NCI-H1436 treated with DMSO at 0.1 percent for 48 hours (cell line): Measurements from ENCODE around the gene MEIOB.
"Not testable (repeated sequence)": the region's sequence is repeated elsewhere in the genome, so short reads cannot be mapped to it uniquely, and the experiment has no call there.

ENCODE experiments used
- DNase-seq: peaks from one replicate; lab custom pipeline; 2025; lab: John Stamatoyannopoulos, UW

Gene MEIOB

GRCh38 chr16:1876468-1876867 is 4.5 kb upstream of the MEIOB start:
- DNase-seq = no peak

- DNase-seq = not testable (repeated sequence)
Observed at GRCh38 chr16:1876066-1876465, 4.1 kb upstream of the MEIOB start.

GRCh38 chr16:1874854-1875253 is 2.9 kb upstream of the MEIOB start:
- DNase-seq = no peak

GRCh38 chr16:1870365-1871082 is 1.4 kb downstream of the MEIOB start:
- no peak for DNase-seq

- no peak for DNase-seq
Observed at GRCh38 chr16:1865902-1866690, 5.9 kb downstream of the MEIOB start.

- DNase-seq = no peak
Observed at GRCh38 chr16:1863681-1864460, 8.1 kb downstream of the MEIOB start.

GRCh38 chr16:1862394-1862793 is 9.6 kb downstream of the MEIOB start:
- DNase-seq = no peak

- DNase-seq = no peak
Observed at GRCh38 chr16:1861730-1862129, 10.2 kb downstream of the MEIOB start.

- DNase-seq = no peak
Observed at GRCh38 chr16:1859650-1860049, 12.3 kb downstream of the MEIOB start.

GRCh38 chr16:1858189-1858865 is 13.6 kb downstream of the MEIOB start:
- DNase-seq = no peak

GRCh38 chr16:1857433-1858097 is 14.4 kb downstream of the MEIOB start:
- no peak for DNase-seq

GRCh38 chr16:1851793-1852192 is 20.2 kb downstream of the MEIOB start:
- DNase-seq = no peak

- no peak for DNase-seq
Observed at GRCh38 chr16:1850981-1851380, 21.0 kb downstream of the MEIOB start.

GRCh38 chr16:1846416-1846815 is 25.5 kb downstream of the MEIOB start:
- no peak for DNase-seq

GRCh38 chr16:1845985-1846384 is 26.0 kb downstream of the MEIOB start:
- no peak for DNase-seq

- DNase-seq = no peak
Observed at GRCh38 chr16:1839554-1839953, 32.4 kb downstream of the MEIOB start.

- DNase-seq = no peak
Observed at GRCh38 chr16:1834096-1834495, 37.9 kb downstream of the MEIOB start.

- DNase-seq = no peak
Observed at GRCh38 chr16:1832838-1833454, 39.0 kb downstream of the MEIOB start.

GRCh38 chr16:1831186-1832075 is 40.5 kb downstream of the MEIOB start:
- DNase-seq = no peak

- DNase-seq = no peak
Observed at GRCh38 chr16:1830213-1830612, 41.8 kb downstream of the MEIOB start.
